CD4-positive, CD25-positive, alpha-beta regulatory T cell (primary cell): ENCODE data around the gene CAMK1D. TPM values are rescaled to one million over a fixed set of nuclear protein-coding genes. Genes with fewer than 3 reads are reported as not detected.

Source experiments
- ATAC-seq, 2 donors: fragments of 150-1000 bp; cut with Tn5 transposase; one replicate each; pipeline ENCODE4 v1.10.0; 2021; ENCODE audit warnings: low read depth in 2 of 2, moderate number of reproducible peaks in 2 of 2, moderate library complexity in 1 of 2
- DNase-seq, 3 donors: peaks; one replicate each; pipeline versions ENCODE4 v3.0.0 to v3.0.0-alpha.2; 2012 to 2022; ENCODE audit warnings: mixed read lengths in 1 of 3
- H3K27ac ChIP-seq: one replicate; pipeline ENCODE4 v1.7.0; 2013; ENCODE audit warnings: mild to moderate bottlenecking, low read length; ENCODE audit not compliant: insufficient read depth, poor library complexity, severe bottlenecking
- H3K27me3 ChIP-seq: one replicate; pipeline ENCODE4 v1.7.0; 2013; ENCODE audit warnings: low read length; ENCODE audit not compliant: control insufficient read depth, insufficient read depth
- H3K36me3 ChIP-seq: one replicate; pipeline ENCODE4 v1.7.0; 2013; ENCODE audit warnings: mild to moderate bottlenecking, low read length, moderate library complexity; ENCODE audit not compliant: control insufficient read depth, insufficient read depth
- H3K4me1 ChIP-seq: 2 replicates; pipeline ENCODE4 v1.7.0; 2013; ENCODE audit warnings: mild to moderate bottlenecking, low read length; ENCODE audit not compliant: insufficient read depth, control insufficient read depth, poor library complexity, severe bottlenecking
- H3K4me3 ChIP-seq: one replicate; pipeline ENCODE4 v1.7.0; 2013; ENCODE audit warnings: low read depth, mild to moderate bottlenecking, low read length, moderate library complexity
- H3K9me3 ChIP-seq, 2 experiments: 1 replicate in 1 of 2; 2 replicates in 1 of 2; pipeline ENCODE4 v1.7.0; 2013; ENCODE audit warnings: low read length in 2 of 2, mild to moderate bottlenecking in 1 of 2, moderate library complexity in 1 of 2; ENCODE audit not compliant: control insufficient read depth in 2 of 2
- H3K27ac Mint-ChIP-seq, 3 donors: one replicate each; pipeline ENCODE4 v1.8.0; 2020 to 2022; ENCODE audit warnings: mild to moderate bottlenecking in 3 of 3, mixed read lengths in 3 of 3, moderate library complexity in 2 of 3
- H3K27me3 Mint-ChIP-seq: one replicate; pipeline ENCODE4 v1.8.0; 2022; ENCODE audit warnings: mild to moderate bottlenecking, mixed read lengths
- H3K36me3 Mint-ChIP-seq: one replicate; pipeline ENCODE4 v1.8.0; 2020; ENCODE audit warnings: mixed read lengths
- H3K4me1 Mint-ChIP-seq, 4 donors: one replicate each; pipeline ENCODE4 v1.8.0; 2020 to 2022; ENCODE audit warnings: mixed read lengths in 4 of 4, mild to moderate bottlenecking in 1 of 4
- H3K4me3 Mint-ChIP-seq, 4 donors: one replicate each; pipeline ENCODE4 v1.8.0; 2020 to 2022; ENCODE audit warnings: mild to moderate bottlenecking in 4 of 4, mixed read lengths in 4 of 4, moderate library complexity in 3 of 4
- H3K9me3 Mint-ChIP-seq, 7 donors: one replicate each; pipeline ENCODE4 v1.8.0; 2020 to 2022; ENCODE audit warnings: mixed read lengths in 7 of 7, mild to moderate bottlenecking in 3 of 7, moderate library complexity in 2 of 7
- polyA plus RNA-seq, 4 donors: library from polyadenylated mRNA; unstranded; fragments of 300-500 nt; fragmentation: Illumina TruSeq; gene quantifications; one replicate each; pipeline ENCODE4 v1.2.3, GENCODE V29; 2021
- total RNA-seq: library from RNA; stranded (reverse); gene quantifications from one replicate; pipeline ENCODE4 v1.2.3, GENCODE V29; 2022

Gene CAMK1D
- total and polyA plus RNA-seq, 5 donors from 2014 or later = 4.4 to 25.3 (median 5.2) TPM

- ATAC-seq = no peak
- no peak overlapping the region for H3K27ac ChIP-seq
- no peak for DNase-seq
- H3K4me1 Mint-ChIP-seq = peaks cover 0 to 4% (median 0%) of the 10 kb centered on the region in 4 donors
- H3K27me3 Mint-ChIP-seq = peaks cover 8% of the 10 kb centered on the region
- H3K36me3 ChIP-seq = no peaks in the 10 kb centered on the region
- no peak overlapping the region for H3K4me3 Mint-ChIP-seq
- H3K4me1 ChIP-seq = no peaks in the 10 kb centered on the region
- H3K36me3 Mint-ChIP-seq = no peaks in the 10 kb centered on the region
- H3K27ac Mint-ChIP-seq = peak overlapping the region in 1 of 3 donors; percentile 24
- no peaks in the 10 kb centered on the region for H3K9me3 ChIP-seq
- peaks cover 0 to 4% (median 0%) of the 10 kb centered on the region in 7 donors for H3K9me3 Mint-ChIP-seq
- no peaks in the 10 kb centered on the region for H3K27me3 ChIP-seq
- H3K4me3 ChIP-seq = no peak overlapping the region
These were observed 7.8 kb upstream of the CAMK1D start for GRCh38 chr10:12341526-12341925.

- no peaks in the 10 kb centered on the region for H3K36me3 ChIP-seq
- H3K27ac Mint-ChIP-seq = no peak overlapping the region
- no peak overlapping the region for H3K27ac ChIP-seq
- H3K4me3 ChIP-seq = no peak overlapping the region
- ATAC-seq = no peak
- H3K4me1 Mint-ChIP-seq = peaks cover 4 to 14% (median 7%) of the 10 kb centered on the region in 4 donors
- H3K9me3 Mint-ChIP-seq = peaks cover 0 to 4% (median 0%) of the 10 kb centered on the region in 7 donors
- DNase-seq = peak in 1 of 3 donors; percentile 87
- H3K27me3 Mint-ChIP-seq = peaks cover 8% of the 10 kb centered on the region
- no peaks in the 10 kb centered on the region for H3K9me3 ChIP-seq
- peaks cover 9% of the 10 kb centered on the region for H3K4me1 ChIP-seq
- no peaks in the 10 kb centered on the region for H3K27me3 ChIP-seq
- H3K4me3 Mint-ChIP-seq = peak overlapping the region in 1 of 4 donors; percentile 47
- H3K36me3 Mint-ChIP-seq = no peaks in the 10 kb centered on the region
These were observed 4.8 kb upstream of the CAMK1D start for GRCh38 chr10:12344375-12345110.

- H3K27me3 Mint-ChIP-seq = peaks cover 10% of the 10 kb centered on the region
- H3K36me3 Mint-ChIP-seq = no peaks in the 10 kb centered on the region
- H3K4me3 Mint-ChIP-seq = peak overlapping the region in 1 of 4 donors; percentile 77
- peak overlapping the region in 1 of 3 donors; percentile 47 for H3K27ac Mint-ChIP-seq
- peaks cover 0 to 4% (median 0%) of the 10 kb centered on the region in 7 donors for H3K9me3 Mint-ChIP-seq
- H3K27ac ChIP-seq = no peak overlapping the region
- H3K4me1 Mint-ChIP-seq = peaks cover 9 to 29% (median 17%) of the 10 kb centered on the region in 4 donors
- no peak overlapping the region for H3K4me3 ChIP-seq
- no peaks in the 10 kb centered on the region for H3K9me3 ChIP-seq
- H3K36me3 ChIP-seq = no peaks in the 10 kb centered on the region
- peaks cover 27% of the 10 kb centered on the region for H3K4me1 ChIP-seq
- H3K27me3 ChIP-seq = no peaks in the 10 kb centered on the region
- DNase-seq = no peak
- ATAC-seq = no peak
These were observed 2.6 kb upstream of the CAMK1D start for GRCh38 chr10:12346707-12347106.

GRCh38 chr10:12348294-12348869 is 965 bp upstream of the CAMK1D start:
- Histone ChIP-seq H3K36me3 (no peaks in the 10 kb centered on the region), H3K27ac (peak overlapping the region; percentile 87)
- DNase-seq = no peak

GRCh38 chr10:12349629-12350166 is 351 bp downstream of the CAMK1D start:
- Histone ChIP-seq H3K4me3 (peak overlapping the region; percentile 93), H3K4me1 (peaks cover 28% of the 10 kb centered on the region), H3K27me3 (no peaks in the 10 kb centered on the region), H3K36me3 (no peaks in the 10 kb centered on the region), H3K27ac (peak overlapping the region; percentile 87), H3K9me3 (no peaks in the 10 kb centered on the region)
- H3K27ac Mint-ChIP-seq = peak overlapping the region; percentile 94 to 97 (median 97)
- DNase-seq (no peak), ATAC-seq (no peak)
- peaks cover 12 to 45% (median 29%) of the 10 kb centered on the region in 4 donors for H3K4me1 Mint-ChIP-seq
- H3K36me3 Mint-ChIP-seq = peaks cover 6% of the 10 kb centered on the region
- peak overlapping the region; percentile 97 to 99 (median 98) for H3K4me3 Mint-ChIP-seq
- H3K27me3 Mint-ChIP-seq = peaks cover 7% of the 10 kb centered on the region
- peaks cover 0 to 2% (median 0%) of the 10 kb centered on the region in 7 donors for H3K9me3 Mint-ChIP-seq

More at GRCh38 chr10:12348294-12348869, 965 bp upstream of the CAMK1D start:
- Mint-ChIP-seq H3K4me3 (peak overlapping the region; percentile 72 to 92 (median 83)), H3K4me1 (peaks cover 12 to 38% (median 22%) of the 10 kb centered on the region in 4 donors), H3K36me3 (no peaks in the 10 kb centered on the region), H3K9me3 (peaks cover 0 to 3% (median 0%) of the 10 kb centered on the region in 7 donors), H3K27ac (peak overlapping the region; percentile 89 to 95 (median 94)), H3K27me3 (peaks cover 10% of the 10 kb centered on the region)
- Histone ChIP-seq H3K9me3 (no peaks in the 10 kb centered on the region), H3K4me3 (peak overlapping the region; percentile 21), H3K27me3 (no peaks in the 10 kb centered on the region), H3K4me1 (peaks cover 28% of the 10 kb centered on the region)
- ATAC-seq = no peak

- Mint-ChIP-seq H3K27ac (peak overlapping the region; percentile 91 to 97 (median 94)), H3K4me1 (peaks cover 16 to 45% (median 30%) of the 10 kb centered on the region in 4 donors), H3K27me3 (peaks cover 6% of the 10 kb centered on the region), H3K9me3 (peaks cover 0 to 2% (median 0%) of the 10 kb centered on the region in 7 donors), H3K4me3 (peak overlapping the region; percentile 97 to 99 (median 98)), H3K36me3 (peaks cover 6% of the 10 kb centered on the region)
- DNase-seq (peak; percentile 10 to 81 (median 54)), ATAC-seq (peak; percentile 21 to 50)
- Histone ChIP-seq H3K27me3 (no peaks in the 10 kb centered on the region), H3K4me1 (peaks cover 28% of the 10 kb centered on the region), H3K9me3 (no peaks in the 10 kb centered on the region), H3K4me3 (peak overlapping the region; percentile 93), H3K36me3 (no peaks in the 10 kb centered on the region), H3K27ac (peak overlapping the region; percentile 87)
These were observed 973 bp downstream of the CAMK1D start for GRCh38 chr10:12350167-12350872.

GRCh38 chr10:12350925-12351324 is 1.6 kb downstream of the CAMK1D start:
- peak overlapping the region; percentile 97 to 99 (median 98) for H3K4me3 Mint-ChIP-seq
- peaks cover 28% of the 10 kb centered on the region for H3K4me1 ChIP-seq
- no peak for ATAC-seq
- peak overlapping the region; percentile 93 for H3K4me3 ChIP-seq
- H3K27ac Mint-ChIP-seq = peak overlapping the region; percentile 91 to 97 (median 94)
- no peak for DNase-seq
- H3K4me1 Mint-ChIP-seq = peaks cover 19 to 49% (median 33%) of the 10 kb centered on the region in 4 donors
- H3K27me3 ChIP-seq = no peaks in the 10 kb centered on the region
- peaks cover 6% of the 10 kb centered on the region for H3K36me3 Mint-ChIP-seq
- H3K36me3 ChIP-seq = no peaks in the 10 kb centered on the region
- H3K27me3 Mint-ChIP-seq = peaks cover 6% of the 10 kb centered on the region
- no peak overlapping the region for H3K27ac ChIP-seq
- H3K9me3 ChIP-seq = no peaks in the 10 kb centered on the region
- peaks cover 0 to 3% (median 0%) of the 10 kb centered on the region in 7 donors for H3K9me3 Mint-ChIP-seq
